Neuronal stem cell (in vitro differentiated cells): ENCODE data around the gene PLPPR1.

ENCODE experiments used
- DNase-seq: peaks from one replicate; pipeline ENCODE4 v3.0.0-alpha.2; 2013; ENCODE audit warnings: low spot score
- H2AFZ ChIP-seq: one replicate; pipeline ENCODE4 v1.6.1; 2013; ENCODE audit warnings: mild to moderate bottlenecking, low read length, inconsistent platforms
- H2AK5ac ChIP-seq: 2 replicates; pipeline ENCODE4 v1.6.1; 2013; ENCODE audit warnings: low read depth, mild to moderate bottlenecking, inconsistent platforms, low read length, moderate library complexity, mixed read lengths
- H2BK120ac ChIP-seq: 2 replicates; pipeline ENCODE4 v1.6.1; 2013; ENCODE audit warnings: low read depth, mild to moderate bottlenecking, inconsistent platforms, low read length, moderate library complexity, mixed read lengths
- H2BK12ac ChIP-seq: one replicate; pipeline ENCODE4 v1.6.1; 2013; ENCODE audit warnings: low read length, inconsistent platforms
- H2BK15ac ChIP-seq: 2 replicates; pipeline ENCODE4 v1.6.1; 2013; ENCODE audit warnings: mild to moderate bottlenecking, low read length, inconsistent platforms, mixed read lengths
- H2BK5ac ChIP-seq: one replicate; pipeline ENCODE4 v1.6.1; 2013; ENCODE audit warnings: inconsistent platforms, mild to moderate bottlenecking, low read length, moderate library complexity
- H3K14ac ChIP-seq: one replicate; pipeline ENCODE4 v1.6.1; 2013; ENCODE audit warnings: low read length, inconsistent platforms
- H3K18ac ChIP-seq: 2 replicates; pipeline ENCODE4 v1.6.1; 2013; ENCODE audit warnings: low read length, inconsistent platforms
- H3K23ac ChIP-seq: 2 replicates; pipeline ENCODE4 v1.6.1; 2013; ENCODE audit warnings: low read depth, mild to moderate bottlenecking, mixed read lengths, low read length, inconsistent platforms; ENCODE audit not compliant: poor library complexity
- H3K27ac ChIP-seq: replicated peaks from 3 replicates; pipeline ENCODE4 v1.5.1; 2013; ENCODE audit warnings: low read length, inconsistent platforms
- H3K27me3 ChIP-seq, 3 experiments: 2 replicates each; pipeline ENCODE4 v1.6.1; 2013; ENCODE audit warnings: low read length in 3 of 3, mild to moderate bottlenecking in 2 of 3, inconsistent platforms in 1 of 3, low read depth in 1 of 3, mixed read lengths in 1 of 3, moderate library complexity in 1 of 3; ENCODE audit not compliant: control insufficient read depth in 3 of 3, insufficient read depth in 3 of 3
- H3K36me3 ChIP-seq, 2 donors: replicated peaks in 1 of 2; 2 replicates each; pipeline ENCODE4 v1.6.1; 2013; ENCODE audit warnings: low read length in 2 of 2; ENCODE audit not compliant: control insufficient read depth in 2 of 2, insufficient read depth in 2 of 2
- H3K4ac ChIP-seq: 2 replicates; pipeline ENCODE4 v1.6.1; 2013; ENCODE audit warnings: inconsistent platforms, mild to moderate bottlenecking, low read length, moderate library complexity
- H3K4me1 ChIP-seq, 2 donors: 1 replicate in 1 of 2; 2 replicates in 1 of 2; pipeline ENCODE4 v1.6.1; 2013; ENCODE audit warnings: low read length in 2 of 2, low read depth in 1 of 2; ENCODE audit not compliant: control insufficient read depth in 2 of 2, insufficient read depth in 1 of 2
- H3K4me2 ChIP-seq: one replicate; pipeline ENCODE4 v1.6.1; 2013; ENCODE audit warnings: mild to moderate bottlenecking, low read length, inconsistent platforms; ENCODE audit not compliant: insufficient read depth, poor library complexity, severe bottlenecking
- H3K4me3 ChIP-seq, 2 donors: 2 replicates each; pipeline ENCODE4 v1.5.1; 2013; ENCODE audit warnings: low read length in 2 of 2, mild to moderate bottlenecking in 2 of 2, inconsistent platforms in 1 of 2, moderate library complexity in 1 of 2
- H3K79me1 ChIP-seq: one replicate; pipeline ENCODE4 v1.6.1; 2013; ENCODE audit warnings: low read depth, mild to moderate bottlenecking, inconsistent platforms, low read length, moderate library complexity
- H3K9ac ChIP-seq: one replicate; pipeline ENCODE4 v1.6.1; 2013; ENCODE audit warnings: mild to moderate bottlenecking, low read depth, low read length, inconsistent platforms; ENCODE audit not compliant: poor library complexity
- H3K9me3 ChIP-seq, 2 donors: replicated peaks in 1 of 2; 2 replicates each; pipeline versions ENCODE3 to v1.6.1; 2013; ENCODE audit warnings: low read length in 2 of 2, mild to moderate bottlenecking in 2 of 2, inconsistent platforms in 1 of 2, low read depth in 1 of 2, mixed read lengths in 1 of 2, moderate library complexity in 1 of 2; ENCODE audit not compliant: control insufficient read depth in 2 of 2, insufficient read depth in 1 of 2
- H4K8ac ChIP-seq: one replicate; pipeline ENCODE4 v1.6.1; 2013; ENCODE audit warnings: low read depth, mild to moderate bottlenecking, inconsistent platforms, low read length, moderate library complexity
- H4K91ac ChIP-seq: one replicate; pipeline ENCODE4 v1.6.1; 2013; ENCODE audit warnings: low read length, low read depth, mild to moderate bottlenecking, inconsistent platforms; ENCODE audit not compliant: poor library complexity
- WGBS, 2 donors: extraction: QIAGEN DNeasy Blood & Tissue Kit; methylation state at CpG; one replicate each; pipeline ENCODE4 v1.1.7; 2013; ENCODE audit warnings: missing lambda C conversion rate in 2 of 2, mixed read lengths in 1 of 2; ENCODE audit not compliant: insufficient read length in 2 of 2, insufficient replicate concordance in 1 of 2; ENCODE audit errors: extremely low coverage in 2 of 2; 5-methylcytosine and 5-hydroxymethylcytosine counted together

PLPPR1 gene

DNA sequence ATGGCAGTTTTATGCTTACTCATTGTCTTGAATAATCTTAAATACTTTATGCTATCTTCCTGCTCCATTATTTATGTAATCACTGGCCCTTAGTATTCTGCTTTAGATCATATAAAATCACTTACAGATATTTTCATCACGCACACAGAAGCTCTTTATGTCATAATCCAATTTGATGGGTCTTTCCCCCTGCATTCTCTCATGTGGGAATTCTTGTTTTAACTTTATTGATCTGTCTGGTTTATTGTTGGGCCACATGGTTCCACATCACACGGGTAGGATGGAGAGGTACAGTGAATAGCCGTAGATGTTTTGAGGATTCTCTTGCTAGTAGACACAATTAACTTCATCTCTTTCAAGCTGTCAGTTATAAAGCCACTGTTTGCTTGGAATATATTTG lies 27.0 kb downstream of the PLPPR1 start:
- Histone ChIP-seq H3K4ac (no peak overlapping the region), H2AFZ (no peak overlapping the region), H3K27me3 (peaks cover 0 to 5% (median 0%) of the 10 kb centered on the region in 3 experiments), H2AK5ac (no peak overlapping the region), H3K9me3 (no peaks in the 10 kb centered on the region), H3K9ac (no peak overlapping the region), H3K27ac (no peak overlapping the region), H3K23ac (no peak overlapping the region), H2BK15ac (no peak overlapping the region), H3K4me2 (no peak overlapping the region), H2BK12ac (no peak overlapping the region), H3K79me1 (no peaks in the 10 kb centered on the region), H3K18ac (no peak overlapping the region), H4K91ac (no peak overlapping the region), H3K14ac (no peak overlapping the region), H3K36me3 (no peaks in the 10 kb centered on the region), H3K4me1 (peaks cover 0 to 5% of the 10 kb centered on the region in 2 donors), H3K4me3 (no peak overlapping the region), H4K8ac (no peak overlapping the region), H2BK120ac (no peak overlapping the region), H2BK5ac (no peak overlapping the region)
- WGBS, 2 donors: no CpG with 5 or more reads among the region's 3 CpGs
- DNase-seq: no peak

DNA sequence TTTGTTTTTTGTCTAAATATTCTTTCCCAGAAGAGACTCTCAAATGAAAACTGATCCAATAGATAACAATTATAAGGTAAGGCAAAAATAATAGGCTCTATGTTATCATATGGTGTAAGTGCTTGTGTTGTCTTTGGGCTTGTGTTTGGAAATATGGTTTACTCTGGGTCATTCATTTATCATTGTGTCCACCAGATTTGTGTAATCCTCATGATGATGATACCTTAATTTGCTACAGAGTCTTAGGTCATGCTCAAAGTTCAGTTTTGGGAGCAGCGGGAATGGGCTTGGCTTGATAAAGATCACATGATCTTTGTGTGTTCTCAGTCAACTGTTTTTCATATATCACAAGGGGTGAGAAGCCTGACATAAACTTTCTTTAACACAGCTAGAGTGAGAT lies 34.2 kb downstream of the PLPPR1 start:
- Histone ChIP-seq H3K4me3 (no peak overlapping the region), H2AK5ac (no peak overlapping the region), H2AFZ (no peak overlapping the region), H3K4me2 (no peak overlapping the region), H2BK5ac (no peak overlapping the region), H4K91ac (no peak overlapping the region), H3K79me1 (no peaks in the 10 kb centered on the region), H3K23ac (no peak overlapping the region), H3K4me1 (no peaks in the 10 kb centered on the region), H3K18ac (no peak overlapping the region), H2BK12ac (no peak overlapping the region), H3K9me3 (no peaks in the 10 kb centered on the region), H2BK15ac (no peak overlapping the region), H2BK120ac (no peak overlapping the region), H3K27ac (no peak overlapping the region), H3K4ac (no peak overlapping the region), H4K8ac (no peak overlapping the region), H3K9ac (no peak overlapping the region), H3K36me3 (peaks cover 0 to 1% of the 10 kb centered on the region in 2 donors), H3K27me3 (no peaks in the 10 kb centered on the region), H3K14ac (no peak overlapping the region)
- DNase-seq: no peak
- no CpG with 5 or more reads among the region's 1 CpG for WGBS, 2 donors

GRCh38 chr9:101063192-101063591 lies 34.7 kb downstream of the PLPPR1 start:
- no peak overlapping the region for H3K9ac ChIP-seq
- no peaks in the 10 kb centered on the region for H3K9me3 ChIP-seq
- H3K27ac ChIP-seq: no peak overlapping the region
- H4K91ac ChIP-seq: no peak overlapping the region
- H3K4me2 ChIP-seq: no peak overlapping the region
- no peak overlapping the region for H3K14ac ChIP-seq
- no peak overlapping the region for H2AFZ ChIP-seq
- H3K27me3 ChIP-seq: no peaks in the 10 kb centered on the region
- no peak overlapping the region for H2BK12ac ChIP-seq
- no peak for DNase-seq
- no peak overlapping the region for H4K8ac ChIP-seq
- H3K36me3 ChIP-seq: peaks cover 0 to 1% of the 10 kb centered on the region in 2 donors
- no peaks in the 10 kb centered on the region for H3K79me1 ChIP-seq
- no peak overlapping the region for H3K23ac ChIP-seq
- no peak overlapping the region for H3K18ac ChIP-seq
- WGBS, 2 donors: no CpG with 5 or more reads among the region's 2 CpGs
- H3K4me1 ChIP-seq: no peaks in the 10 kb centered on the region
- H3K4ac ChIP-seq: no peak overlapping the region
- no peak overlapping the region for H2BK5ac ChIP-seq
- no peak overlapping the region for H2AK5ac ChIP-seq
- no peak overlapping the region for H3K4me3 ChIP-seq
- H2BK15ac ChIP-seq: no peak overlapping the region
- no peak overlapping the region for H2BK120ac ChIP-seq

- Histone ChIP-seq H2BK5ac (no peak overlapping the region), H3K4me3 (no peak overlapping the region), H3K4ac (no peak overlapping the region), H4K91ac (no peak overlapping the region), H3K79me1 (no peaks in the 10 kb centered on the region), H3K4me2 (no peak overlapping the region), H2AK5ac (no peak overlapping the region), H3K9me3 (no peaks in the 10 kb centered on the region), H2BK12ac (no peak overlapping the region), H3K4me1 (no peaks in the 10 kb centered on the region), H3K14ac (no peak overlapping the region), H3K23ac (no peak overlapping the region), H3K9ac (no peak overlapping the region), H3K27me3 (no peaks in the 10 kb centered on the region), H3K18ac (no peak overlapping the region), H2BK120ac (no peak overlapping the region), H2BK15ac (no peak overlapping the region), H3K27ac (no peak overlapping the region), H2AFZ (no peak overlapping the region), H4K8ac (no peak overlapping the region), H3K36me3 (peaks cover 0 to 1% of the 10 kb centered on the region in 2 donors)
- DNase-seq: no peak
Observed at GRCh38 chr9:101064206-101064605, 35.7 kb downstream of the PLPPR1 start.
